Stimulated activated CD8-positive, alpha-beta memory T cell treated with anti-CD3 and anti-CD28 coated beads, Interleukin-4, amount 100 ng/mL, for 4 hours (primary cell): Measurements from ENCODE around the gene IFNG-AS1.

Source experiments
- DNase-seq, 2 donors: peaks; one replicate each; pipeline ENCODE4 v3.0.0-alpha.2; 2020; ENCODE audit warnings: low read depth in 2 of 2, low spot score in 1 of 2

IFNG-AS1 gene

GRCh38 chr12:68036642-68037041, 47.4 kb downstream of the IFNG-AS1 start:
- DNase-seq = no peak

GRCh38 chr12:68037616-68038255, 48.5 kb downstream of the IFNG-AS1 start:
- DNase-seq = no peak

DNA sequence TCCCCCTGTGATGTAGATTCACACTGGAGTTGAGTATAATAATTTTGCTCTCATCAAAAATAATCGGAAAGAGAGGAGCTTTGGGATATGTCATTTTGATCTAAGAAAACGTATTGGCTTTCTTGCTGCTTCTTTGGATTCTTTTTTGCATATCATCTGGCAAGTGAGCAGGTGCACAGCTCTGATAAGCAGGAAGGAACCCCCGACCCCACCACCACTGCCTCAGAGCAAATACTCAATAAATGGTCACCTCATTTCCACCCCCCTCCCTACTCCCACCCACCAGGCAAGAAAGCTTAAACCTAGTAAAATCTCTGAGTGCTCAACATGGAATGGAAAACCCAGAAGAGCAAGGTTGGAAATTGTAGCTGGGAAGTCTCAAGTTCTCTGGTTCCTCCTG, 49.4 kb downstream of the IFNG-AS1 start:
- DNase-seq = no peak

DNA sequence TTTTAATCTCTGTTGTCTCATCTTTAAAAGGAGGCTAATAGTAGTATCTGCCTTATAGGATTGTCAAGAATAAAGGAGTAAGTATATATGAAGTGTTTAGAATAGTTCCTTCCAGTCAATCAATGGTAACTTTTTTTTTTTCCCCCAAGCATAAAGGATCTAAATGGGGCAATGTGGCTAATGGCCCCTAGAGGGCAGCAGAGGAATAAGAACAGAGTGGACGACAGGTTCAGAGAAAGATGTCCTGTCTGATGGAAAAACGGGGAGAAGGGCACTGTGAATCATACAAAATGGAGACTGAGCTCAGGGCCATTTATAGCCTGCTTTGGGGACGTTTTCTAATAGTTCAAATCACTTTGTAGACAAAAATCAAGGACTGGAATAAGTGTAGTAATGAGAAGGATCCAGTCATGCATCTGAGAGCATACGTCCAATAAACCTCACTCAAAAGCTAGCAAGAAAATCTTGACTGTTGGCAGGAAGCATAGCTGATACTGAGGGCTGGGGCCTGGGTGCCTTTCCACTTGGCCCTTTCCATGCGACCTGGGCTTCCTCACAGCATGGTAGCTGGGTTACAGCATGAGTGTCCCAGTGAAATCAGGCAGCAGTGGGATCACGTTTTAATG, 51.3 kb downstream of the IFNG-AS1 start:
- DNase-seq = peak; percentile 31 to 40

DNA sequence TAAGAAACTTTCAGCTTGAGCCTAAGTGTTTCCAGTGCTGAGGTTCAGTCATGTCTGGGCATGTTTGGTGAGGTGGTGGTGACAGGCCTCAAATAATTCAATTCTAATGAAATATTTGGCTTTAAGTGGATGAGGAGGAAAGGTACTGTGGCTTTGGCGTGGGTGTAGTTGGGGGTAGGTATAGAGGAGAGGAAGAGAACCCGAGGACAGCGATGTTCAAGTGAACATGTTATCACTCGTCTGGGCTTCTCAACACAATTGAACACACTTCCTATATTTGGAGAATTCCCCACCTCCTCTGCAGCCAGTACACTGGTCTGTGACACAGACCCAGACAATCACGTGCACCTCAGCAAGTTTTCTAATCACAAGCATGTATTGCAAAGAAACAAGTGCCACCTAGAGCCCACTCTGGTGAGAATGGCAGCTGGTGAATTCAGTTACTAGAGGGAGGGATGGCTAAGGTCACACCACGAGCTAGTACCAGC, 53.0 kb downstream of the IFNG-AS1 start:
- no peak for DNase-seq

DNA sequence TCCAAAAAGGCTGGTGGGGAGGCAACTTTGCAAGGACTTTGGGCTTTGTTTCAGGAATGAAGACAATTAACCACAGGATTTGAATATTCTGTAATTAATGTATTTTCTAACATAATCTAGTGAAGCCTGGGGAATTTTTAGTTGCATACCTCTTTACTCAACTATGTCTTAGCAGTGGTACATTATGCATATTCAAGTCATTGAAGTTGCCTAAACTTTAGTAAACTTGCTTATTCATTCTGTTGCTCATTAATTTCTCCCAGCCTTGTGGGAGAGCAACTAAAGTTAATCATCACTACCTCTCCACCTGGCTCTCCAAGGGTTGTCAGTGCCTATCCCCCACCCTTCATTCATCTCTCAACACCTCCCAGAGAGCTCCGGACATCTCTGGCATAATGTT, 54.2 kb downstream of the IFNG-AS1 start:
- no peak for DNase-seq

GRCh38 chr12:68048648-68049297, 59.5 kb downstream of the IFNG-AS1 start:
- no peak for DNase-seq

- DNase-seq = no peak
These were observed 67.1 kb downstream of the IFNG-AS1 start for GRCh38 chr12:68056300-68056699.

- DNase-seq = no peak
These were observed 74.8 kb downstream of the IFNG-AS1 start for GRCh38 chr12:68063900-68064590.

DNA sequence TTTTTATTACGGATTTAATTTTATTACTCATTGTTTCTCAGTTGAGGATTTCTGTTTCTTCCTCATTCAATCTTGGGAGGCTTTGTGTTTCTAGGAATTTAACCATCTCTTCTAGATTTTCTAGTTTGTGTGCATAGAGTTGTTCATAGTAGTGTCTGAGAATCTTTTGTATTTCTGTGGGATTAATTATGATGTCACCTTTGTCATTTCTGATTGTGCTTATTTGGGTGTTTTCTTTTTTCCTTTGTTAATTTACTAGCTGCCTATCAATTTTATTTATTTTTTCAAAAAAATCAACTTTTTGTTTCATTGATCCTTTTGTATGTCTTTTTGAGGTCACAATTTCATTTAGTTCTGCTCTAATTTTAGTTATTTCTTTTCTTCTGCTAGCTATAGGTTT, 75.9 kb downstream of the IFNG-AS1 start:
- no peak for DNase-seq

DNA sequence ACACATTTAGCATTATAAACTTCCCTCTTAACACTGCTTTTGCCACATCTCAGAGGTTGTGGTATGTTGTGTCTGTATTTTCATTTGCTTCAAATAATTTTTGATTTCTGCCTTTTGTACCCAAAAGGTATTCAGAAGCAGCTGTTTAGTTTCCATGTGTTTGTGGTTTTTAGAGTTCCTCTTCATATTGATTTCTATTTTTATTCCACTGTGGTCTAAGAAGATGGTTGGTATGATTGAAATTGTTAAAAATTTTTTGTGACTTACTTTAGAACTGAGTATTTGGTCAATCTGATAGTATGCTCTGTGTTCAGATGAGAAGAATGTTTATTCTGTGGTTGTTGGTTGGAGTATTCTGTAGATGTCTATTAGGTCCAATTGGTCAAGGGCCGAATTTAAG, 76.4 kb downstream of the IFNG-AS1 start:
- no peak for DNase-seq

- no peak for DNase-seq
These were observed 78.6 kb downstream of the IFNG-AS1 start for GRCh38 chr12:68067762-68068376.

GRCh38 chr12:68069275-68069674, 80.0 kb downstream of the IFNG-AS1 start:
- DNase-seq = no peak
